Measurements from ENCODE around the gene C9orf152.

DNA sequence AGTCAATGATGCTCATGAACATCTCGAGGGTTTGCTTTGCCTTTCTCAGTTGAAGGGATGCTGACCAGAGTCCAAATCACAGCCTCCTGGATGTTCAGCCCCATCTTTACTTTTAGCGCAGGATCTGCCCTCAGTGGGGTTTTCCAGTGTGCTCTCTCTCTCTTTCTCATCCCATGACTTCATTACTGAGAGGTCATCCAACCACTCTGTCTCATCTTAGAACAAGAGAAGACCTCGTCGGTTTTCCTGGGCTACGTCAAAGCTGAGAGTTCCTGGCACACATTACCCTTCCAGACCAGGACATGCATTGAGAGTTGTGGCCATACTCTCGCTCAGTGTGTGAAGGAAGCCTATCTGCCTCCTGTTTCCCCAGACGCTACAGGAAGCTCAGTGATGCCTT is 47.3 kb downstream of the C9orf152 start:
- TF ChIP-seq, protein P1, sequence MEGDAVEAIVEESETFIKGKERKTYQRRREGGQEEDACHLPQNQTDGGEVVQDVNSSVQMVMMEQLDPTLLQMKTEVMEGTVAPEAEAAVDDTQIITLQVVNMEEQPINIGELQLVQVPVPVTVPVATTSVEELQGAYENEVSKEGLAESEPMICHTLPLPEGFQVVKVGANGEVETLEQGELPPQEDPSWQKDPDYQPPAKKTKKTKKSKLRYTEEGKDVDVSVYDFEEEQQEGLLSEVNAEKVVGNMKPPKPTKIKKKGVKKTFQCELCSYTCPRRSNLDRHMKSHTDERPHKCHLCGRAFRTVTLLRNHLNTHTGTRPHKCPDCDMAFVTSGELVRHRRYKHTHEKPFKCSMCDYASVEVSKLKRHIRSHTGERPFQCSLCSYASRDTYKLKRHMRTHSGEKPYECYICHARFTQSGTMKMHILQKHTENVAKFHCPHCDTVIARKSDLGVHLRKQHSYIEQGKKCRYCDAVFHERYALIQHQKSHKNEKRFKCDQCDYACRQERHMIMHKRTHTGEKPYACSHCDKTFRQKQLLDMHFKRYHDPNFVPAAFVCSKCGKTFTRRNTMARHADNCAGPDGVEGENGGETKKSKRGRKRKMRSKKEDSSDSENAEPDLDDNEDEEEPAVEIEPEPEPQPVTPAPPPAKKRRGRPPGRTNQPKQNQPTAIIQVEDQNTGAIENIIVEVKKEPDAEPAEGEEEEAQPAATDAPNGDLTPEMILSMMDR (IDR thresholded peaks at IDR 0.05), result no peak
- no peak for TF ChIP-seq POLR2A (IDR thresholded peaks at IDR 0.05)

All from esophagus squamous epithelium (tissue), 4 donors.